22Rv1 (cell line): Measurements from ENCODE around the gene VDR.

Experiments used
- ZFX ChIP-seq: fragments of 450-650 bp; IDR thresholded peaks from 2 replicates; pipeline ENCODE4 v1.6.1; 2017; ENCODE audit warnings: antibody characterized with exemption, borderline replicate concordance
- TF ChIP-seq, protein P1 (sequence below): fragments of 450-650 bp; IDR thresholded peaks from 2 replicates; pipeline ENCODE4 v1.5.1; 2017; ENCODE audit warnings: mild to moderate bottlenecking

DNA sequence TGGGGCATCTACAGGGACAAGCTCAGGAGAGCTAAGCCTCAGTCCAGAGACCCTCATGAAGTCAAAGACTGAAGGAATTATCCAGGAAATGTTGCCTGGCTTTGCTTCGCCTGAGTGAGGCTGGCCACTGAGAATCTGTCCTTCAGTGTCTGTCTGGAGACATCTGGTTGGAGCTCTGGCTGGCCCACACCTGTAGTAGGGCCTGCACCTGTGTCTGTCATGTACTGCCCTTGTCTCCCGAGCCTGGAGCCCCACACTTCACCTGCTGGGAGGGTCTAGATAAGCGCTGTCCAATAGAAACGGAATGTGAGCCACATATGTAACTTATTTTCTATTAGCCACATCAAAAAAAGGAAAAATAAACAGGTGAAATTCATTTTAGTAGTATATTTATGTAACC is 75.2 kb downstream of the VDR start:
- TF ChIP-seq, protein P1, sequence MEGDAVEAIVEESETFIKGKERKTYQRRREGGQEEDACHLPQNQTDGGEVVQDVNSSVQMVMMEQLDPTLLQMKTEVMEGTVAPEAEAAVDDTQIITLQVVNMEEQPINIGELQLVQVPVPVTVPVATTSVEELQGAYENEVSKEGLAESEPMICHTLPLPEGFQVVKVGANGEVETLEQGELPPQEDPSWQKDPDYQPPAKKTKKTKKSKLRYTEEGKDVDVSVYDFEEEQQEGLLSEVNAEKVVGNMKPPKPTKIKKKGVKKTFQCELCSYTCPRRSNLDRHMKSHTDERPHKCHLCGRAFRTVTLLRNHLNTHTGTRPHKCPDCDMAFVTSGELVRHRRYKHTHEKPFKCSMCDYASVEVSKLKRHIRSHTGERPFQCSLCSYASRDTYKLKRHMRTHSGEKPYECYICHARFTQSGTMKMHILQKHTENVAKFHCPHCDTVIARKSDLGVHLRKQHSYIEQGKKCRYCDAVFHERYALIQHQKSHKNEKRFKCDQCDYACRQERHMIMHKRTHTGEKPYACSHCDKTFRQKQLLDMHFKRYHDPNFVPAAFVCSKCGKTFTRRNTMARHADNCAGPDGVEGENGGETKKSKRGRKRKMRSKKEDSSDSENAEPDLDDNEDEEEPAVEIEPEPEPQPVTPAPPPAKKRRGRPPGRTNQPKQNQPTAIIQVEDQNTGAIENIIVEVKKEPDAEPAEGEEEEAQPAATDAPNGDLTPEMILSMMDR = no peak
- TF ChIP-seq ZFX = no peak
